HG03103 (cell line): ENCODE results near the gene MPZL3.

Source experiments
- ATAC-seq: cut with Tn5 transposase; IDR thresholded peaks from one replicate; pipeline ENCODE4 v1.9.1; 2021; ENCODE audit warnings: low read depth; ENCODE audit not compliant: unreplicated experiment

MPZL3 gene

DNA sequence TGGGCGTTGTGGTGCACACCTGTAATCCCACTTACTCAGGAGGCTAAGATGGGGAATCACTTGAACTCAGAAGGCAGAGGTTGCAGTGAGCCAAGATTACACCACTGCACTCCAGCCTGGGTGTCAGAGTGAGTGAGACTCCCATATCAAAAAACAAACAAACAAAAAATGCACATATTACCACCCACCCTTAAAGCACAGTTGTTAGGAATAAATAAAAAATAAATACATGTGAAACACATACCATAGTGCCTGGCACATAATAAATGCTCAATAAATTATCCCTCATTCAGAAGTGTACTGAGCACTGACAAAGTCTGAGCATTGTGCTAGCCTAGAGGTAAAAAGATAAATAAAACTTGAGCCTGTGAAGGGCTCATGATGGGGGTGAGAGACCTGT lies 18.3 kb downstream of the MPZL3 start:
- no peak for ATAC-seq

DNA sequence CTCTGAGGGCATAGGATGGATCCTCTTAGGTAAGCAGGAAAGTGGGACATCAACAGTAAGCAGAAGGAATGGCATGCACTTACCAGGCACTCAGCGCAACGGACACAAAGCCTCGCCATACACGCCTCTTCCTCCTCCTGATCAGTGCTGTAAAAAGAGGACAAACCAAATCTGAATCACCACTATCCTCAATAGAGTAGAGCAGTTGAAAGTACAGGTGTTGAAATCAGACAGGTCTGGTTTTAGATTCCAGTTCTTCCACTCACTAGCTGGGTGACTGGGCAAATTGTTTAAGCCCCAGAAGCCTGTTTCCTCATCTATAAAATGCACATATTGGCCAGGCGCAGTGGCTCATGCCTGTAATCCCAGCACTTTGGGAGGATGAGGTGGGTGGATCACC lies 18.8 kb downstream of the MPZL3 start:
- no peak for ATAC-seq

DNA sequence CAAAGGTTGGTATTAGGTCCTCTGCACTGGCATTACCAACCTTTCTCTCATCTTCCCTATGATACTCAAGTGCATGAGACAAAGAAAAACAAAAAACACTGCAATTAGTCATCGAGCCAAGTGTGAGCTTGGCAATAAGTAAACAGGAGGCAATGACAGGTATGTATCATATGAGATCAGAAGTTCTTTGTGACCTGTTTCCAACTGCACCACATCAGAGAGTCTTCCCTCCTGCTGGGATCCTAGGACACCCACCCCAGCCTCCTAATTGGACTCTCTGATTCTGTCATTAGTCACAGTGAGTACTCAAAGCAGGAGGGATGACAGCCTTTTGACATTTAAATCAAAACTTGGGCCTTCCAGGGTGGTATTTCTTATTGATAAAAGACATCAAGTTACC lies 19.5 kb downstream of the MPZL3 start:
- ATAC-seq = no peak

DNA sequence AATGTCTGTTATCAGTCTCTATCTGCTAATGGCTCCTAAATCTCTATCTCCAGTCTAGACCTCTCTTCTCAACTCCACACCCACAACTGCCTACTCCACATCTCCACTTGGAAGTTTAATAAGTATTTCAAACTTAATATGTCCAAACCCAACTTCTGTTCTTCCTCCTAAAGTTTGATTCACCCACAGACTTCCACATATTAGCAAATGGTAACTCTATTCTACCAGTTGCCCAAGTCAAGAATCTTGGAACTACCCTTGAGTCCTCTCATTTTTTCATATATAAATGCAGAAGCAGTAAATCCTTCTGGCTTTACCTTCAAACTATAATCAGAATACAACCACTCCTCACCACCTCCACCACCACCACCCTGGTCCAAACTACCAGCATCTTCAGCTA lies 20.7 kb downstream of the MPZL3 start:
- ATAC-seq = no peak

DNA sequence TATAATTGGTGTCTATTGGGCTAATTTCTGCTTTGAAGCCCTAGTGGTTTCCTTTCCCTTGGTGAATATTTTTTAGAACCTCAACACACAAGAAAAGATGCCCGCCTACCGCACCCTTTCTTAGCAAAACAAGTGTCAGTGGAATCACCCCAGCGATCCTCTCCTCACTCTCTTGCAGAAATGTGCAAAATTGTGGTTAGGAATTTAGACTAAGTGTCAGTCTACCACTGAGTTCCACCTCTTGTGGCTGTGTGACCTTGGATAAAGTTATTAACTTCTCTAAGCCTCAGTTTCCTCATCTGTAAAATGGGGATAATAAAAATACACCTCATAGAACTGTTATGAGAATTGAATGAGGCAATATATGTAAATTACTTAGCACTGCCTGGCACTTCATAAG lies 22.1 kb downstream of the MPZL3 start:
- no peak for ATAC-seq

- no peak for ATAC-seq
Measured at GRCh38 chr11:118229274-118229847, 22.8 kb downstream of the MPZL3 start.

- no peak for ATAC-seq
Measured at GRCh38 chr11:118227865-118228785, 24.0 kb downstream of the MPZL3 start.

DNA sequence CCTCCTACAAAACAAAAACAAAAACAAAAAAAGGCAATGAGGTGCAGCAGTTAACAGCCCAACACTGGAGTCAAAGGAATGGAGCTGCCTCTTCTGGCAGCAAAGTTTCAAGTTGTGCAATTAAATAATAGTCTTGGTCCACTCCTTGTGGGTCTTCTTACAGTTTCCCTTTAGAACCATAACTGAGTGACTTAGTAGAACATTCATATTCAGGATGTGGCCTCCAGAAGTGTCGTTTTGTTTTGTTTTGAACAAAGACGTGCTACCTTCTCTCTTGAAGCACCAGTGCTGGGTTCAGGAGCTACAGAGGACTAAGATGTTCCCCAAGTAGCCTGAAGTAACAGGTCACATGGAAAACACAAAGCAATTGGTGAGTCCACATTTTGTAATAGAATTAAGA lies 25.4 kb downstream of the MPZL3 start:
- ATAC-seq = no peak

- no peak for ATAC-seq
Measured at GRCh38 chr11:118226296-118226695, 25.9 kb downstream of the MPZL3 start.

DNA sequence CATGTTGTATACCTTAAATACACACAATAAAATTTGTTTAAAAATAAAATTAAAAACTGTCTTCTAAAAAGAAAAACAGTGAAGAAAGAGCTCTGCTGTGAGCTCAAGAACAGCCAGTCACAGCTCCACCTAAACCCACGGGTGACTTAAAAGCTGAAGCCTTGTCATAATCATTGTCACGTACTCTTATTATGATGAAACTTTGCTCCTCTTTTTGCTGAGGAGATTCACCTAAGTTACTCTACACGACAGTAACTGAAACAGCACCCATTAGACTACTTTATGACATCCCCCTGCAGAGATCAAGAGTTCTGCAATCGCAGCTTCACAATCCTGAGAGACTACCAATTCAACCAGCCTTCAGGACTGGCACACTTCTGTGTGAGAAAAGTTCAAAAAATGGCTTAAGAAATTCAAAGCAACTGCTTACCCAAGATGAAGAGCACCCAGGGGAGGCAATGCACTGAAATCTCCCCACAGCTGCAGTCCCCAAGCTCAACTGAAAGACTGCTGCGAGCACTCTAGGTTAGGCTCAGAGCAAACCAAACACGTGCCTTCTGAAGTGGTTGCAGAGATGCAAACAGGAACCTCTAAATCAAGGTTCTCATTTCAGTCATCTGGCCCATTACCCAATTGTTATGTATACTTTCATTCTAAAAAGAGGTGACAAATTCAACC lies 27.5 kb downstream of the MPZL3 start, which contains the start of gene JAML:
JAML (minus strand) TSS at position 501 of the 678 bp plus-strand sequence. CDS start 10,145 bp downstream, outside the sequence.
- peak; percentile 43 for ATAC-seq

DNA sequence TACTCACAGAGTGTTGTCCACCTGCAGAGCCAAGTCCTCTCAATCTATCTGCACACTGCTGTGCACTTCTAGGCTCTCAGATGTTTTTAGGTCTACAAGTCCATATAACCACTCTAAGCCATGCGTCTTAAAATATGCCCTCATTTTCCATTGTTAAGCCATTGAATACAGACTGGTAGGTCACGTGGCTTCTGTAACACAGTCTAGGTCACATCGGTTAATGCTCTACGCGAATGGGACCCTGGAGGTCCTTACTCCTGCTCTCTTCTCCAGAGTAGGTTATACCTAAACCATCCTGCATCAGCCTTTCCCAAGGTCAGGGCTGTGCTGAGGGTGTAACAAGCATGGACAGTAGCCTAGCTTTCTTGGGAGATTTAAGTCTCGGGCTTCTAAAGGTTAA lies 28.2 kb downstream of the MPZL3 start:
- ATAC-seq = no peak

DNA sequence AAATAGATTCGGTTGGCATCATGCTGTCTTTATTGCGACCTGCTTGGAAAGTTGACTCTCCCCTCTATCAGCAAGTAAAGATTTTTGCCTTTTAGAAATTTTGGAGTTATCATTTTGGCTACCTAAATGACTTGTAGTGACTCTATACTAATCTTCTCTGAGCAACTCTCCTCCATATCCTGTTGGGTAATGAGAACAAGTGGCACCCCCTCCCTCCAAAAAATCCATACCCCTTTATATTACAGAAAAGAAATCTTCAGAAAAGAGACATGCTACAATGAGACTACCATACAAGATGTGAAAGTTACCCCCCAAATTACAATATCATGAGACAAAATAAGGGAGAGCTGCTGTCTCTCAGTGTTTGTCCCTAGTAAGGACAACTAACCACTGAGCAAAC lies 28.6 kb downstream of the MPZL3 start:
- ATAC-seq = no peak

- ATAC-seq = no peak
Measured at GRCh38 chr11:118222437-118222836, 29.7 kb downstream of the MPZL3 start.

- ATAC-seq = no peak
Measured at GRCh38 chr11:118221419-118221818, 30.7 kb downstream of the MPZL3 start.

DNA sequence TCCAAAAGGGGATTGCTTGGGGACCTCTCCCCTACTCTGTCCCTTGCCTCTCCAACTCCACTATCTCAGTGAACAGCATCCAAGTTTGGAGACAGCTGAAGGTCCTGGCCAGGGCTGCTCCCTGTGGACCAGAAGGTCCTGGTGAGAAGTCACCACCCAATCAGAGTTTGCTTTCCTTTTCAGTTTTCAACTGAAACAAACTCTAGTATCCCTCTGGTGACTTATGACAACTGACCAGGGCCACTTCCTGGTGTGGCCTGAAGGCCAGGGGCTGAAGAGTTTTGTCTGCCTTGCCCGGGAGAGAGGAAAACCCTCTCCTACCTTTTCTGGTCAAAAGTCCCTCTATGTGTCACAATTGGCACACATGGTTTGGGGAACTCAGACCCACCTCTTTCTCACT lies 32.4 kb downstream of the MPZL3 start:
- no peak for ATAC-seq

GRCh38 chr11:118219244-118219643 lies 32.9 kb downstream of the MPZL3 start:
- ATAC-seq = no peak

- ATAC-seq = no peak
Measured at GRCh38 chr11:118217575-118217974, 34.6 kb downstream of the MPZL3 start.

DNA sequence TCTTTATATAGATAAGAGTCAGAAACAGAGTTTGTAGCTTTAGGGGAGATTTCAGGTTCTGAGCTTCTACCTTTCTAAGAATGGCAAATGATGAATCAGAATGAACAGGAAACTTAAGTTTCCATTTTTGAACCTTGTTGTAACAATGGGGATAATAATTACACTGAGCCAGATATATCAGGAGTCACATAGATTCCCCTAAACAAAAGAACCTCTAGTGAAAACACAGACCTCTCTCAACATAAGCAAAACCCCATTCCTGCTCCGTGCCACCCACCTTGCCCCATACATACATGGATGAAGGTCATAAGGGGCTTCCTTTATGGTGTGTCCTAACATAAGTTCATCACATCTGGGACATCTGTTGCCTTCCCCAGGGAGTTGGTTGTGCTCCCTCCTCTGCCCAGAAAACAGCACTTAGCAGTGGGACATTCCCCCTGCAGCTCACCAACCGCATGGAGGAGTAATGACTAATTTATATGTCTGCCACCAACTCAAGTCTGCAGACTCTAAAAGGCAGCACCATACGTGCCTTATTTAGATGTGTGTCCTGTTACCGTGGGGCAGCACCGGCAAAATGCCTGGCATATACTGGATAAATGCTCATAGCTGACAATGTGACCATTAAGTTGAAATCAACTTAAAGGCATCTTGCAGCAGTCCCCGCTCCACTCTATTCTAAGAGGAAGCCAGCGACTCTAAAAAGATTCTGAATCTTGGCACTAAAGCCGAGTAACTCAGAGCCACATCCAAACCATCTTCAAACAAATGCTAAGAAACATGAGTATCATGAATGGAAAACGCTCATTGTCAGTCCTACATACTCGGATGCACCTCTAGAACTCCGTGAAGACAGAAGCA lies 35.3 kb downstream of the MPZL3 start:
- no peak for ATAC-seq

DNA sequence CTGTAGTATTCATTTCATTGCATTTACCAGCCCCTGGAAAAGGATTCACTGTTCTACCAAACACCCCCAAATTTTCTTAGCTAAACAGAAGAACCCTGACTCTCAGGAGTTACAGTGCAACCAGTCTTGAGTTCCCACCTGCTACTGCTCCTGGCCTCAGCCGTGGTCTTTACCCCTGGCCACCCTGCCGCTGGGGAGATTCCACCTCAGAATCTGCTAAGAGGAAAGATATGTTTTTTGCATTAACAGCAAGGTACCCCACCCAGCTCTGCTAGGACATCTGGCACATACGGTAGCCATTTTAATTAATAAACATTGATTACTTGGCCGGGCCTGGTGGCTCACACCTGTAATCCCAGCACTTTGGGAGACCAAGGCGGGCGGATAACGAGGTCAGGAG lies 36.4 kb downstream of the MPZL3 start:
- no peak for ATAC-seq

DNA sequence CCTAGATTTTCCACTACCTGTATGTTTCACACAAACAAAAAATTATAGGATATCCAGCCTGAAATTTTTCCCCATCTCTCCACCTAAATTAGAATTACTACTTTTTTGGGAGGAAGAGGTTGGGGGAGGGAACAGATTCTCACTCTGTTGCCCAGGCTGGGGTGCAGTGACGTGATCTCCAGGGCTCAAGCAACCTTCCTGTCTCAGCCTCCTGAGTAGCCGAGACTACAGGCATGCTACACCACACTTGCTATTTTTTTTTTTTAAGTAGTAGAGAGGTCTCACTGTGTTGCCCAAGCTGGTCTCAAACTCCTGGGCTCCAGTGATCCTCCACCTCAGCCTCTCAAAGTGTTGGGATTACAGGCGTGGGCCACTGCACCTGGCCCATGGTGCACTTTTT lies 36.9 kb downstream of the MPZL3 start:
- no peak for ATAC-seq
